ENCODE results near the gene RABL2A.
"Not testable (repeated sequence)": the region's sequence is repeated elsewhere in the genome, so short reads cannot be mapped to it uniquely, and the experiment has no call there.

GRCh38 chr2:113578508-113578907 lies 48.6 kb upstream of the RABL2A start:
- TF ChIP-seq CTCF (IDR thresholded peaks at IDR 0.05; ENCODE audit: low read depth, low read length, poor library complexity, severe bottlenecking); EZH2phosphoT487 (IDR thresholded peaks at IDR 0.05; ENCODE audit: borderline replicate concordance, low read length): not testable (repeated sequence)
